Esophagus squamous epithelium (tissue), 4 donors: ENCODE results near the gene DCDC2.

Source experiments
- CTCF ChIP-seq, 6 experiments: fragments of 450-650 bp in 4 of 6; fragments of 200-600 bp in 2 of 6; sonication (generic) in 2 of 6; IDR thresholded peaks; one replicate each; pipeline ENCODE4 v1.5.1; 2016 to 2019; ENCODE audit warnings: antibody characterized with exemption in 6 of 6, mild to moderate bottlenecking in 4 of 6, moderate library complexity in 4 of 6
- POLR2A ChIP-seq, 4 donors: fragments of 450-650 bp; IDR thresholded peaks; one replicate each; pipeline ENCODE4 v1.6.1; 2017; ENCODE audit warnings: antibody characterized with exemption in 4 of 4, mild to moderate bottlenecking in 4 of 4, moderate library complexity in 3 of 4

GRCh38 chr6:24205020-24205492 lies 152.8 kb downstream of the DCDC2 start:
- TF ChIP-seq POLR2A (IDR thresholded peaks at IDR 0.05), result no peak
- TF ChIP-seq CTCF (IDR thresholded peaks at IDR 0.05), result peak in 5 of 6 experiments; percentile 38 to 56 (median 55)
